OCI-LY7 (cell line): ENCODE data around the gene THRA. TPM values are rescaled to one million over a fixed set of nuclear protein-coding genes. Genes with fewer than 3 reads are reported as not detected.

Source experiments
- BruUV-seq: library from RNA; stranded (reverse); fragments of 400-500 nt; replicated peaks from 2 replicates; lab custom pipeline; 2021; lab: Mats Ljungman, UMichigan
- CTCF ChIA-PET: fragments of 300-600 bp; sonication (Branson Sonifier 250); formaldehyde crosslinking; loops from one replicate; lab custom pipeline; 2022; ENCODE audit warnings: antibody characterized with exemption; ENCODE audit not compliant: unreplicated experiment; lab: Charles Lee
- POLR2A ChIA-PET: fragments of 300-600 bp; sonication (Branson Sonifier 250); formaldehyde crosslinking; loops from one replicate; lab custom pipeline; 2022; ENCODE audit warnings: antibody characterized with exemption; lab: Charles Lee
- DNase-seq: peaks from one replicate; pipeline ENCODE4 v3.0.0-alpha.2; 2015; ENCODE audit warnings: low spot score
- H2AFZ ChIP-seq: fragments of 200-600 bp; sonication (generic), shearing (Covaris generic); 2 replicates; pipeline ENCODE4 v1.6.1; 2014; ENCODE audit warnings: mild to moderate bottlenecking, antibody characterized with exemption, low read length, moderate library complexity
- H3K27ac ChIP-seq: fragments of 200-600 bp; sonication (generic); 2 replicates; pipeline ENCODE4 v1.5.1; 2014; ENCODE audit warnings: mixed run types, low read depth, mild to moderate bottlenecking, moderate library complexity, low read length, inconsistent platforms; ENCODE audit not compliant: poor library complexity, severe bottlenecking
- H3K36me3 ChIP-seq: fragments of 200-600 bp; sonication (generic); 2 replicates; pipeline ENCODE4 v1.6.1; 2014; ENCODE audit warnings: mild to moderate bottlenecking, antibody characterized with exemption, low read length, moderate library complexity, mixed read lengths; ENCODE audit not compliant: insufficient read depth
- H3K4me1 ChIP-seq: fragments of 200-600 bp; sonication (generic); 2 replicates; pipeline ENCODE4 v1.5.1; 2014; ENCODE audit warnings: mild to moderate bottlenecking, low read length; ENCODE audit not compliant: insufficient read depth, poor library complexity, severe bottlenecking
- H3K4me2 ChIP-seq: fragments of 200-600 bp; sonication (generic); 2 replicates; pipeline ENCODE4 v1.6.1; 2014; ENCODE audit warnings: mild to moderate bottlenecking, low read length
- H3K4me3 ChIP-seq: fragments of 200-600 bp; sonication (generic); 2 replicates; pipeline ENCODE4 v1.5.1; 2014; ENCODE audit warnings: mild to moderate bottlenecking, low read depth, low read length; ENCODE audit not compliant: poor library complexity, severe bottlenecking
- H3K79me2 ChIP-seq: fragments of 200-600 bp; sonication (generic); 2 replicates; pipeline ENCODE4 v1.6.1; 2016; ENCODE audit warnings: low read depth, mild to moderate bottlenecking, low read length, moderate library complexity, mixed read lengths; ENCODE audit not compliant: insufficient read depth
- H3K9me2 ChIP-seq: fragments of 200-600 bp; sonication (generic); 2 replicates; pipeline ENCODE4 v1.6.1; 2016; ENCODE audit warnings: mild to moderate bottlenecking, low read length, mixed read lengths; ENCODE audit not compliant: insufficient read depth
- H3K9me3 ChIP-seq: fragments of 200-600 bp; sonication (generic); 2 replicates; pipeline ENCODE4 v1.6.1; 2014; ENCODE audit warnings: mild to moderate bottlenecking, mixed run types, low read length, mixed read lengths
- H4K20me1 ChIP-seq: fragments of 200-600 bp; sonication (generic); 2 replicates; pipeline ENCODE4 v1.6.1; 2014; ENCODE audit warnings: mild to moderate bottlenecking, antibody characterized with exemption, low read length, moderate library complexity, mixed read lengths; ENCODE audit not compliant: insufficient read depth
- CTCF ChIP-seq: fragments of 200-600 bp; sonication (generic); conservative IDR thresholded peaks from 2 replicates; pipeline ENCODE4 v1.5.1; 2014; ENCODE audit warnings: mild to moderate bottlenecking, antibody characterized with exemption, low read length, moderate library complexity, mixed read lengths
- EZH2phosphoT487 ChIP-seq: fragments of 200-600 bp; sonication (generic); IDR thresholded peaks from 2 replicates; pipeline ENCODE4 v1.6.1; 2018; ENCODE audit warnings: low read depth, borderline replicate concordance, mild to moderate bottlenecking, mixed run types, antibody characterized with exemption, low read length, moderate library complexity, mixed read lengths
- intact Hi-C: fragments of 100-400 bp; cut with micrococcal nuclease; formaldehyde crosslinking; loops from one replicate; pipeline ENCODE4 v1.10.0; 2022; ENCODE audit not compliant: unreplicated experiment
- total RNA-seq, 2 experiments: library from RNA; depleted of rRNA in 1 of 2; stranded (reverse); fragments of >200 nt in 1 of 2; shearing (Covaris generic) in 1 of 2; gene quantifications; 2 replicates each; pipeline ENCODE4 v1.2.3, GENCODE V29; 2014 to 2022

THRA gene
- total RNA-seq, 2 experiments from 2014 or later, result 3.9 to 9.3 TPM

- POLR2A ChIA-PET, result interaction anchor here (0.6 to 0.7 kb wide), 4 partner anchors 18 to 447 kb away, joined by 3 to 11 read pairs (median 3); no protein-coding TSS in a partner anchor
Measured at GRCh38 chr17:40025991-40026815, 36.6 kb upstream of the THRA start.

GRCh38 chr17:40026816-40027613, 35.8 kb upstream of the THRA start:
- ChIA-PET POLR2A (interaction anchor here (0.7 kb wide), 1 partner anchor 19 kb away, joined by 3 read pairs; no protein-coding TSS in a partner anchor), CTCF (interaction anchor here (0.6 to 1.1 kb wide), 2 partner anchors 9 to 10 kb away, joined by 3 to 5 read pairs; no protein-coding TSS in a partner anchor)
- no TSS peak for BruUV-seq
- Histone ChIP-seq H3K27ac (no peak overlapping the region), H3K9me3 (no peaks in the 10 kb centered on the region), H3K4me1 (no peaks in the 10 kb centered on the region), H3K79me2 (no peaks in the 10 kb centered on the region), H3K36me3 (peaks cover 71% of the 10 kb centered on the region), H3K4me3 (no peak overlapping the region), H3K9me2 (no peaks in the 10 kb centered on the region), H2AFZ (no peak overlapping the region), H4K20me1 (no peaks in the 10 kb centered on the region), H3K4me2 (no peak overlapping the region)
- TF ChIP-seq CTCF (peak; percentile 94), EZH2phosphoT487 (no peak)
- DNase-seq, result peak; percentile 85
- intact Hi-C loops, result loop anchor here (1.0 to 5.0 kb wide), 2 partner anchors 14 to 50 kb away; no protein-coding TSS in a partner anchor

More at GRCh38 chr17:40025991-40026815, 36.6 kb upstream of the THRA start:
- H3K79me2 ChIP-seq, result no peaks in the 10 kb centered on the region
- no peak overlapping the region for H2AFZ ChIP-seq
- no peaks in the 10 kb centered on the region for H3K9me2 ChIP-seq
- no peaks in the 10 kb centered on the region for H3K9me3 ChIP-seq
- intact Hi-C loops, result loop anchor here (5.0 kb wide), 1 partner anchor 51 kb away; no protein-coding TSS in a partner anchor
- no peak overlapping the region for H3K27ac ChIP-seq
- no peaks in the 10 kb centered on the region for H4K20me1 ChIP-seq
- H3K36me3 ChIP-seq, result peaks cover 73% of the 10 kb centered on the region
- BruUV-seq, result no TSS peak
- CTCF ChIA-PET, result interaction anchor here (0.6 to 1.3 kb wide), 3 partner anchors 11 to 76 kb away, joined by 3 to 5 read pairs (median 3); no protein-coding TSS in a partner anchor
- DNase-seq, result no peak
- no peaks in the 10 kb centered on the region for H3K4me1 ChIP-seq
- no peak overlapping the region for H3K4me3 ChIP-seq
- no peak overlapping the region for H3K4me2 ChIP-seq
- TF ChIP-seq EZH2phosphoT487, result no peak
- TF ChIP-seq CTCF, result no peak
